Activated CD8-positive, alpha-beta memory T cell treated with anti-CD3 and anti-CD28 coated beads for 24 hours (primary cell): ENCODE results near the gene TRIM14.

Source experiments
- DNase-seq: peaks from one replicate; pipeline ENCODE4 v3.0.0-alpha.2; 2020

The TRIM14 gene

DNA sequence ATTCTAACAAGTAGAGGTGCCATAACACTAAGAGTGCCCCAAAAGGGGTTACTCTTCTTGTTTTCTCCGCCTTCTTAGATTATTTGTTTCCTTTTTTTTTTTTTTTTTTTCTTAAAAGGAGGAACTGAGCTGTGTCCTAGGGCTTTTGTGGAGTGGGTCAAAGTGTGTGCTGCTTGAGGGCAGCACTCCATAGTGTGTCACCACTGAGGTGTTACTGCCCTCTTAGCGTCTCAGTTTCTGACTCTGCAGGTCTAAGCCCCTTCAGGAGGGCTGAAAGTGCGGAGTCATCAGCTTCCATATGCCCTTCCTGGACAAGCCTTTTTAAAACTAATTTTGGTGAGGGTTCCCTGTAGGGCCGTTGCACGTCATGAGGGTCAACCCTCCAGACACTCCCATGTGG lies 75.1 kb downstream of the TRIM14 start:
- no peak for DNase-seq

DNA sequence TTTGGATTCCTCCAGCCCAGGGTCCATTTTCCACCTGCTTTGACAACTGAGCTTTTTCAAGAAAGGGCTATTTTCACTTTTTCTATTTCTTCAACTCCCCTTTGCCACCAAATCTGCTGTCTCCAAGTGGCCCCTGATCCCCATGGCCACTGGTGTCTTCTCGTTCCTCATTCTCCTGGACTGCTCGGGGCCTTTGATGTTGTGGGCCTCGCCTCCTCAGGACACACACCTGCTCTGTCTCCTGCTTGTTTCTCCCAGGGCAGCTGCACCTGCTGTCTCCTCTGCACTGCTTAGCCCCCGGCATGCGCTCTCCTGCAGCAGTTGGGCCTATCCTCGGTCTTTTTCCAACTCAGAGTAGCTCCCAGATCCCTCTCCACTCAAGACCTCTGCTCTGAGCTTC lies 78.8 kb downstream of the TRIM14 start:
- DNase-seq = no peak

DNA sequence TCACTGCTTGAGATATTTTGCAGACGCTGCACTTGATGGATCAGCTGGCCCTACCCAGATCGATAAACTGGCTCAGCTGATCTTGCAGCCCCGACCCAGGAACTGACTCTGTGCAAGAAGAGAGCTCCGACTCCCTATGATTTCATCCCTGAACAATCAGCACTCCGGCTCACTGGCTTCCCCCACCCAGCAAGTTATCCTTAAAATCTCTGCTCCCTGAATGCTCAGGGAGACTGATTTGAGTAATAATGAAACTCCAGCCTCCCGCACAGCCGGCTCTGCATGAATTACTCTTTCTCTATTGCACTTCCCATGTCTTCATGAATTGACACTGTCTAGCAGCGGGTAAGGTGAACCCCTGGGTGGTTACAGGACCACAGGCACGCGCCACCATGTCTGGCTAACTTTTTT lies 79.4 kb downstream of the TRIM14 start:
- DNase-seq = no peak

GRCh38 chr9:98038958-98039357 lies 80.1 kb downstream of the TRIM14 start:
- no peak for DNase-seq

DNA sequence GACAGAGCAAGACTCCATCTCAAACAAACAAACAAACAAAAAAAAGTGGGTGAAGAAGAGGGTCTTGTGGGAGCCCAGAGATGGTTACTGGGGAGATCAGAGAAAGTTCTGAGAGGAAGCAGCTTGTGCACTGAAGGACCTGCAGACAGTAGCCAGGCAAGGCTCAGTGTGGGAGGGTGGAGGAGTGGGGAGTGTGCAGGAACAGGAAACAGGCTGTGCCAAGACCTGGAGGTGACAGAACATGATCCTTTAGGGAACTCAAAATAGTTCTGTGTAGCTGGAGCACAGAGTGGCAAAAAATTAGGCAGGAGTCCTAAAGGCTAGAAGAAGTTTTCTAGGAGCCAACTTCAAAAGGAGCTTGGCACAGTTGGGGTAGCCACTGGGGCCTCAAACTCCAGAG lies 81.7 kb downstream of the TRIM14 start:
- no peak for DNase-seq

GRCh38 chr9:98034593-98035546 lies 84.2 kb downstream of the TRIM14 start:
- DNase-seq = peak; percentile 96

DNA sequence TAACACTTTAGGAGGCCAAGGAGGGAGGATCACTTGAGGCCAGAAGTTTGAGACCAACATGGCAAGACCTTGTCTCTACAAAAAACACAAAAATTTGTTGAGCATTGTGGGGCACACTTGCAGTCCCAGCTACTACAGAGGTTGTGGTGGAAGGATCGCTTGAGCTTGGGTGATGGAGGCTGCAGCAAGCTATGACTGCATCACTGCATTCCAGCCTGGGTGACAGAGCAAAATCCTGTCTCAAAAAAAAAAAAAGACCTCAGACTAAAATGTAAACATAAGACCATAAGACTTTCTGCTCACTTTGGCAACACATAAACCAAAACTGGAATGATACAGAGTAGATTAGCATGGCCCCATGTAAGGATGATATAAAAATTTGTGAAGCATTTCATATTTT lies 87.1 kb downstream of the TRIM14 start:
- peak; percentile 13 for DNase-seq

DNA sequence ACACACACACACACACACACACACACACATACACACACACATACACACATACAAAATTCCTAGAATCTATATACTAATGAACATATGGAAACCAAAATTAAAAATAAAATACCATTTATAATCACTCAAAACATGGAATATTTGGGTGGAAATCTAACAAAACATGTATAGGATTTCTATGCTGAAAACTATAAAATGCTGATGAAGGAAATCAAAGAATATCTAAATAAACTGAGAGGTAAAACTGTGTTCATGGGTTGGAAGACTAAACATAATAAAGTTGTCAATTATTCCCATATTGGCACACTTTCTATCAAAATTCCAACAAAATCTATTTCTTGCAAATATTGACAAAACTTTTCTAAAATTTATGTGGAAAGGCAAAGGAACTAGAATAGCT lies 87.9 kb downstream of the TRIM14 start:
- no peak for DNase-seq

DNA sequence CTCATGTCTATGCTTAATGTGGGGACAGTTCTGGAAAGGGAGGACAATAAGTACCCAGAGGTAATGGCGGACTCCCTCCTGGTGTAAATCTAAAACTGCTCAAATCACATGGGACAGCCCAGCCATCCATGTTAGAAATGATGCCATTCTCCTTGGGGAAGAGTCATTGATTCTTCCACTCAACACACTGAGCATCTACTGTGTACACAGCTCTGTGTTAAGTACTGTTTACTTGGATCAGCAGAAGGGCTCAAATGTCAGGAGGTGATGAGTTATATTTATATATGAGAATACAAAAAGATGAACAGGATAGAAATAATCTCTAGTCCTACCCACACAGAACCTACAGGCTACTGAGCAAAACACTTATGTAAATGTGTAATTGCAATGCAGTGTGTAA lies 94.3 kb downstream of the TRIM14 start:
- no peak for DNase-seq

- peak; percentile 11 for DNase-seq
These were observed 96.6 kb downstream of the TRIM14 start for GRCh38 chr9:98022447-98022846.

DNA sequence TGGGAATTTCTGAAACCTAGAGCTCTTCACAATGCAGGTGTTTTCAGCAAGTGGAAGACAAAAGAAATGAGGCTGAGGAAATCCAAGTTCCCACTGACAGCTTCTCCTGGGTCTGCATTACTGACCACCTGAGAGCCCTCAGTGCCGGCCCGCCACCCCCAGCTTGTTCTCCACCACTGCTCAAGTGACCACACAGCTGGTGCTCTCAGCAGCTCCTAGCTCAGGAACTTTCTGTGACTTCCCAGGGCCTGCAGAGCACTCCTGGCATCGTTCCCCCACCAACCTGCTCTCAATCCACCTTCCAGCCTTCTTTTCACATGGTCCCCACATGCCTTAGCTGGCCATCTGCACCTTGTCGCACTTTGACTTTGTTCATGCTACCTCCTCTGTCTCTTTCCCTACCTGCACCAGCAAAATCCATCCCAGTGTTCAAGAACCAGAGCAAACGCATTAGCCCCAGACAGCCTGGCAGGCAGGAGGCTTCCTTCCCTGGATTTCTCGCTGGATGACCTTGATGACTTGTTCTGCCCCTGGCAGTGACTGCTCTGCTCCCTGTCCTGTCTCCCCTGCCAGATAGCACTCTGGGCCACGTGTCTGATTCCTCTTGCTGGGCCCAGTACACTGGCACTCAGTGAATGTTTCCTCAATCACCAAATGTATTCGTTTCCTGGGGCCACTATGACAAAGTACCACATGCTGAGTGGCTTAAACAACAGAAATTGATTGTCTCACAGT lies 97.5 kb downstream of the TRIM14 start:
- DNase-seq = peak; percentile 46

- DNase-seq = peak; percentile 55
These were observed 98.4 kb downstream of the TRIM14 start for GRCh38 chr9:98020476-98021145.

GRCh38 chr9:98019869-98020268 lies 99.2 kb downstream of the TRIM14 start:
- peak; percentile 33 for DNase-seq
